ENCODE measurements around the gene AMDHD2.

- TF ChIP-seq CTCF (IDR thresholded peaks at IDR 0.05 in 8 of 11, conservative IDR thresholded peaks at IDR 0.05 in 3 of 11) (no peak), POLR2A (IDR thresholded peaks at IDR 0.05) (no peak), POLR2AphosphoS5 (IDR thresholded peaks at IDR 0.05) (no peak)
Observed at GRCh38 chr16:2499454-2499853, 20.7 kb upstream of the AMDHD2 start.
